Stimulated activated naive CD4-positive, alpha-beta T cell (primary cell): ENCODE results near the gene PCDHB6.
"Not testable (repeated sequence)": the region's sequence is repeated elsewhere in the genome, so short reads cannot be mapped to it uniquely, and the experiment has no call there.

ENCODE experiments used
- DNase-seq, 6 experiments: peaks; one replicate each; lab custom pipeline; 2025; lab: John Stamatoyannopoulos, UW

Gene PCDHB6

DNA sequence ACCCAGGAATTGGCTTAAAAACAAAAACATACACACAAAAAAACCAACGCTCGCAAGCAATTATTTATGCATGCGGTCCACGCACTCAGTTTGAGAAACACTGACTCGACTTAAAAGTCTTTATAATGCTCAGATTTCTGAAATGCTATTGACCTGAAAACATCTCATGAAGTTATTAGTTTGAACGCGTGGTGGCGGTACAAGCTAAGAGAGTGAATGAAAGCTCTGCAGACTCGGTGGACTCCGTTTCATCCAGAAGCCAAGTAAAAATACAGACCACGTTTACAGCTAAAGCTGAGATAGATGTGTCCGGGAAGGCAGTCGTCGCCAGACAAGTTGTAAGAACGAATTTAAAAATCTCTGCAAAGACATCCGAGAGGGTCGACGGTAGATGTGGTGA, at the start of gene PCDHB6:
TSS of gene PCDHB6 (plus strand) at position 246 of the 400 bp plus-strand sequence. CDS start 201 bp downstream, outside the sequence.
- no peak for DNase-seq

DNA sequence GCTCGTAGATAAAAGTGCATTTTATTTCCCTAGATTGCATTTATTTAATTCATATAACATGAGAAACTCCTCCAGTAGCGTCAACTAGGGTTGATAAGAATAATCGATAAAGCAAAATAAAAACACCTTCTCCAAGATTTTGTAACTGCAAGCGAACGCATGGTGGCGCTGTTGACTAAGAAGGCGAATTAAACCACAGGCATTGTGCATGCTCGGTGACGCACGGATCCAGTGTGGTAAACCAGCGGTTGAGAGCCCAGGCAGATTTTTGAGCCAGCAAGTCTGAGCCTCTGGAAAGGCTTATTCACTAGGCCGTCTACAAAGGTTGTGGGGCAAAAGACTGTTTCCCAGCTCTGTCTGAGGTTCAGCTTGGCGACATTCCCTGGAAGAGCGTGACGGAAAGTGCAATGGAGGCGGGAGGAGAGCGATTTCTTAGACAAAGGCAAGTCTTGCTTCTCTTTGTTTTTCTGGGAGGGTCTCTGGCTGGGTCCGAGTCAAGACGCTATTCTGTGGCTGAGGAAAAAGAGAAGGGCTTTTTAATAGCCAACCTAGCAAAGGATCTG, 49.5 kb upstream of the PCDHB6 start, which contains the start of gene PCDHB3:
TSS of gene PCDHB3 (plus strand) at position 231 of the 563 bp plus-strand sequence. CDS start at position 408, 177 bp downstream.
- DNase-seq, result no peak

DNA sequence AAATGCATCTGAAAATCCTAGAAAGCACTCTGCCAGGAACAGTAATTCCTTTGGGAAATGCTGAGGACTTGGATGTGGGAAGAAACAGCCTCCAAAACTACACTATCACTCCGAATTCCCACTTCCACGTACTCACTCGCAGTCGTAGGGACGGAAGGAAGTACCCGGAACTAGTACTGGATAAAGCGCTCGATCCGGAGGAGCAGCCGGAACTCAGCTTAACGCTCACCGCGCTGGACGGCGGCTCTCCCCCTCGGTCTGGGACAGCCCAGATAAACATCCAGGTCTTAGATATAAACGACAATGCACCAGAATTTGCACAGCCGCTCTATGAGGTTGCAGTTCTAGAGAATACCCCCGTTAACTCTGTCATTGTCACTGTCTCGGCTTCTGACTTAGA, 48.8 kb upstream of the PCDHB6 start:
- DNase-seq, result no peak

DNA sequence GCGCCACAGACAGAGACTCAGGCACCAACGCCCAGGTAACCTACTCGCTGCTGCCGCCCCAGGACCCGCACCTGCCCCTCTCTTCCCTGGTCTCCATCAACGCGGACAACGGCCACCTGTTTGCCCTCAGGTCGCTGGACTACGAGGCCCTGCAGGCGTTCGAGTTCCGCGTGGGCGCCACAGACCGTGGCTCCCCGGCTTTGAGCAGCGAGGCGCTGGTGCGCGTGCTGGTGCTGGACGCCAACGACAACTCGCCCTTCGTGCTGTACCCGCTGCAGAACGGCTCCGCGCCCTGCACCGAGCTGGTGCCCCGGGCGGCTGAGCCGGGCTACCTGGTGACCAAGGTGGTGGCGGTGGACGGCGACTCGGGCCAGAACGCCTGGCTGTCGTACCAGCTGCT, 47.8 kb upstream of the PCDHB6 start:
- not testable (repeated sequence) for DNase-seq

DNA sequence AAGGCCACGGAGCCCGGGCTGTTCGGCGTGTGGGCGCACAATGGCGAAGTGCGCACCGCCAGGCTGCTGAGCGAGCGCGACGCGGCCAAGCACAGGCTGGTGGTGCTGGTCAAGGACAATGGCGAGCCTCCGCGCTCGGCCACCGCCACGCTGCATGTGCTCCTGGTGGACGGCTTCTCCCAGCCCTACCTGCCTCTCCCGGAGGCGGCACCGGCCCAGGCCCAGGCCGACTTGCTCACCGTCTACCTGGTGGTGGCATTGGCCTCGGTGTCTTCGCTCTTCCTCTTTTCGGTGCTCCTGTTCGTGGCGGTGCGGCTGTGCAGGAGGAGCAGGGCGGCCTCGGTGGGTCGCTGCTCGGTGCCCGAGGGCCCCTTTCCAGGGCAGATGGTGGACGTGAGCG, 47.4 kb upstream of the PCDHB6 start:
- DNase-seq, result not testable (repeated sequence)

DNA sequence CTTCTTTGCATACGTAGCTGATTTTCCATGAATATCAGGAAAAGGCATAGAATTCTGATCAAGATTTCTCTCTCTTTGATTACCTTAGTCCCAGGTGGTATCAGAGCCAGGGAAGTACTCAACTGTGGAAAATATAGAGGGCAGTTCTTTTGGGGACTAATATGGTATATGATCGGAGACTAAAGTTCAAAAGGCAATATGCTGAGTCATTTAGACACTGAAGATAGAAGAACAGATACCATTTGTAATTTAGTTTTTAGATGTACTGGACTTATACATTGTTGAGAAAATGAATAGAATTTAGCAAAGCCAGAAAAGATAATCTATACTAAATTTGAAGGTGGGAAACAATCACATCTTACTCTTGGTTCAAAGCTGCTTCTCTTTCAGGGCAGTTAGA, 44.5 kb upstream of the PCDHB6 start:
- no peak for DNase-seq

DNA sequence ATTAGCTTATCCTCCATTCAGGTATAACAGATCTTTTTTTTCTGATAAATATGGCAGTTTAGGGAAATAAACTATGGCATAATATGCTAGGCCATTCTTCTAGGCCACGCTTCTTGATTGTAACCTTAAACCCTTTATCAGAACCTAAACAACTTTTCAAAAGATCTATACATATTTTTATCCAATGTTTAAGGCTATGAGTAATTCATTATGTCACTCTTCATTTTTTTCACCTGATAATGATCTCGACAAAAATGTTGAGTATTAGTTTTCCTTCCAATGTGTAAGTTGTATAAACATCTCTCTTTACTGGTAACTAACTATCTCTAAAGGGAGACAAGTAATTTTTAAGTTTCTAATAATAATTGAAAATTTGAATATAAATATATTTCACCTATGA, 30.6 kb upstream of the PCDHB6 start:
- no peak for DNase-seq

DNA sequence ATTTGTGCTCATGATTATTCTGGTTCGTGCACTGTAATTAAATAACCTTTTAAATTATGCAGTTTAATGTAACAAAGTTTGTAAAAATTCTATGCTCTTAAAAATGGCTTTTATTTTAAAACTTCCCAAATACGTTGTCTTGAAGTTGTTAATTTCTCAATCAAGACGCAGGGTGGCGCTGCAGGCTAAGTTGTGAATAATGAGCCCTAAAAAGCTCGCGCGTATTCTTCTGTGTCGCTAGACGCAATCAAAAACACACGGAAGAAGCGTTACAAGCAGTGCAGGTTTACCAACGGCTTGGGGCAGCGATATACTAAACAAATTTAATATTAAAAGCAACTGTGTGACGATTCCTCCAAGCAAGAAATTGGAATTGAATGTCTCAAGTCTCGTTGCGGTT, 28.3 kb upstream of the PCDHB6 start, which contains the start of gene PCDHB4:
TSS of gene PCDHB4 (plus strand) at position 256 of the 400 bp plus-strand sequence. CDS start 181 bp downstream, outside the sequence.
- DNase-seq, result no peak

DNA sequence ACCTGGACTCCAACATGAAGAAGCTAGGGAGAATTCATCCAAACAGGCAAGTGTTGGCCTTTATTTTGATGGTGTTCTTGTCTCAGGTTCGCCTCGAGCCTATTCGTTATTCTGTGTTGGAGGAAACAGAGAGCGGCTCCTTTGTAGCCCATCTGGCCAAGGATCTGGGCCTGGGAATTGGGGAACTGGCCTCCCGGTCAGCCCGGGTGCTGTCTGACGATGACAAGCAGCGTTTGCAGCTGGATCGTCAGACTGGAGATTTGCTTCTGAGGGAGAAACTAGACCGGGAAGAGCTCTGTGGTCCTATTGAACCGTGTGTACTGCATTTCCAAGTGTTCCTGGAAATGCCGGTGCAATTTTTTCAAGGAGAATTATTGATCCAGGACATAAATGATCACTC, 27.9 kb upstream of the PCDHB6 start:
- no peak for DNase-seq

DNA sequence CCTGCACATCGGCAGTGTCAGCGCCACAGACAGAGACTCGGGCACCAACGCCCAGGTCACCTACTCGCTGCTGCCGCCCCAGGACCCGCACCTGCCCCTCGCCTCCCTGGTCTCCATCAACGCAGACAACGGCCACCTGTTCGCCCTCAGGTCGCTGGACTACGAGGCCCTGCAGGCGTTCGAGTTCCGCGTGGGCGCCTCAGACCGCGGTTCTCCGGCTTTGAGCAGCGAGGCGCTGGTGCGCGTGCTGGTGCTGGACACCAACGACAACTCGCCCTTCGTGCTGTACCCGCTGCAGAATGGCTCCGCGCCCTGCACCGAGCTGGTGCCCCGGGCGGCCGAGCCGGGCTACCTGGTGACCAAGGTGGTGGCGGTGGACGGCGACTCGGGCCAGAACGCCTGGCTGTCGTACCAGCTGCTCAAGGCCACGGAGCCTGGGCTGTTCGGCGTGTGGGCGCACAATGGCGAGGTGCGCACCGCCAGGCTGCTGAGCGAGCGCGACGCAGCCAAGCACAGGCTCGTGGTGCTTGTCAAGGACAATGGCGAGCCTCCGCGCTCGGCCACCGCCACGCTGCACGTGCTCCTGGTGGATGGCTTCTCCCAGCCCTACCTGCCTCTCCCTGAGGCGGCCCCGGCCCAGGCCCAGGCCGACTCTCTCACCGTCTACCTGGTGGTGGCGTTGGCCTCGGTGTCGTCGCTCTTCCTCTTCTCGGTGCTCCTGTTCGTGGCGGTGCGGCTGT, 26.3 kb upstream of the PCDHB6 start:
- DNase-seq, result not testable (repeated sequence)

DNA sequence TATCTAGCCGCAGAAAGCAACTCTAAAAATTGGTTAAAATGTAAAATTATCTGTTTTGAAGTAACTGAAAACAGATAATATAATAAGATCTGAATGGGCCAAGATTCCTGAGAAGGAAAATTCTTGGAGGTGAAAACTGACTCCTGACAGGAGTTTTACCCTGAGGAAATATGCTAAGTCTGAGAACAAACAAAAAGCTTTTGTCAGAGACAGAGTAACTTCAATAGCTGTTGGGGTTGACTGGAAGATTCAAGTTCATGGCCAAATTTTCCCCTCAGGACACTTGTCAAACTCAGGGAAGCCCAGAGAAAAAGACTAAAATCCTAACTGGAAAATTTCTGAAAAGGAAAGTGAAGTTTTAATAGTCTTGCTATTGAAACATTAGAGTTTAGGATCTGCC, 22.6 kb upstream of the PCDHB6 start:
- DNase-seq, result no peak

DNA sequence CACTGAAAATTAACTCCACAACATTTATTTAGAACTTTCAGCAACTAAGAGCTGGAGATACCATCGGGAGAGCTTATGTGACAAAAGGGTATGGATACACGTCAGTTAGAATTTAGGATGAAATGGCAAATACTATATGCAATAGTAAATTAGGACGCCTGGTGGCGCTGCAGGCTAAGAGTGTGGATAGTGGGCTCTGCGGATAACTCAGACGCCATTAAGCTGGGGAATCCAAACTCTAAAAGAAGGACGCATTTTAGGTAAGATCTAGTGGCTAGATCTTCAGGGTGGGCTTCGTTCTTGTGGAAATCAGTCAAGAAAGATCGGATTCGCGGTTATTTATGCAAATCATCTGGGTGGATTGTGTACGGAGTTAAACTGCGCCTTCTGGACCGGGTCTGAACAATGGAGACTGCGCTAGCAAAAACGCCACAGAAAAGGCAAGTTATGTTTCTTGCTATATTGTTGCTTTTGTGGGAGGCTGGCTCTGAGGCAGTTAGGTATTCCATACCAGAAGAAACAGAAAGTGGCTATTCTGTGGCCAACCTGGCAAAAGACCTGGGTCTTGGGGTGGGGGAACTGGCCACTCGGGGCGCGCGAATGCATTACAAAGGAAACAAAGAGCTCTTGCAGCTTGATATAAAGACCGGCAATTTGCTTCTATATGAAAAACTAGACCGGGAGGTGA, 14.7 kb upstream of the PCDHB6 start, which contains the start of gene PCDHB5:
TSS of gene PCDHB5 (plus strand) at position 177 of the 688 bp plus-strand sequence. CDS start at position 406, 229 bp downstream.
- peak in 1 of 6 experiments; percentile 10 for DNase-seq

DNA sequence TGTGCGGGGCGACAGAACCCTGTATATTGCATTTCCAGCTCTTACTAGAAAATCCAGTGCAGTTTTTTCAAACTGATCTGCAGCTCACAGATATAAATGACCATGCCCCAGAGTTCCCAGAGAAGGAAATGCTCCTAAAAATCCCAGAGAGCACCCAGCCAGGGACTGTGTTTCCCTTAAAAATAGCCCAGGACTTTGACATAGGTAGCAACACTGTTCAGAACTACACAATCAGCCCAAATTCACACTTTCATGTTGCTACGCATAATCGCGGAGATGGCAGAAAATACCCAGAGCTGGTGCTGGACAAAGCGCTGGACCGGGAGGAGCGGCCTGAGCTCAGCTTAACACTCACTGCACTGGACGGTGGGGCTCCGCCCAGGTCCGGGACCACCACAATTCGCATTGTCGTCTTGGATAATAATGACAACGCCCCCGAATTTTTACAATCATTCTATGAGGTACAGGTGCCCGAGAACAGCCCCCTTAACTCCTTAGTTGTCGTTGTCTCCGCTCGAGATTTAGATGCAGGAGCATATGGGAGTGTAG, 14.1 kb upstream of the PCDHB6 start:
- no peak for DNase-seq

DNA sequence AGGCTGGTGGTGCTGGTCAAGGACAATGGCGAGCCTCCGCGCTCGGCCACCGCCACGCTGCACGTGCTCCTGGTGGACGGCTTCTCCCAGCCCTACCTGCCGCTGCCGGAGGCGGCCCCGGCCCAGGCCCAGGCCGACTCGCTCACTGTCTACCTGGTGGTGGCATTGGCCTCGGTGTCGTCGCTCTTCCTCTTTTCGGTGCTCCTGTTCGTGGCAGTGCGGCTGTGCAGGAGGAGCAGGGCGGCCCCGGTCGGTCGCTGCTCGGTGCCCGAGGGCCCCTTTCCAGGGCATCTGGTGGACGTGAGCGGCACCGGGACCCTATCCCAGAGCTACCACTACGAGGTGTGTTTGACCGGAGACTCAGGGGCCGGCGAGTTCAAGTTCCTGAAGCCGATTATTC, 12.5 kb upstream of the PCDHB6 start:
- not testable (repeated sequence) for DNase-seq

DNA sequence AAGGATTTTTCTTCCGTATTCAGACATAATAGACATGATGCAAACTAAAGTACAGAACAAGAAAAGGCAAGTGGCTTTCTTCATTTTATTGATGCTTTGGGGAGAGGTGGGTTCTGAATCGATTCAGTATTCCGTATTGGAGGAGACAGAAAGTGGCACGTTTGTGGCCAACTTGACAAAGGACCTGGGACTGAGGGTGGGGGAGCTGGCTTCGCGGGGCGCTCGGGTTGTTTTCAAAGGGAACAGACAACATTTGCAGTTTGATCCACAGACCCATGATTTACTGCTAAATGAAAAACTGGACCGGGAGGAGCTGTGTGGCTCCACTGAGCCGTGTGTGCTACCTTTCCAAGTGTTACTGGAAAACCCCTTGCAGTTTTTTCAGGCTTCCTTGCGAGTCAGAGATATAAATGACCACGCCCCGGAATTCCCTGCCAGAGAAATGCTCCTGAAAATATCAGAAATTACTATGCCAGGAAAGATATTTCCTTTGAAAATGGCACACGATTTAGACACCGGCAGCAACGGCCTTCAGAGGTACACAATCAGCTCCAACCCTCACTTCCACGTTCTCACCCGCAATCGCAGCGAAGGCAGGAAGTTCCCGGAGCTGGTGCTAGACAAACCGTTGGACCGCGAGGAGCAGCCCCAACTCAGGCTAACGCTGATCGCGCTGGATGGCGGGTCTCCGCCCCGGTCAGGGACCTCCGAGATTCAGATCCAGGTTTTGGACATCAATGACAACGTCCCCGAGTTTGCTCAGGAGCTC, 551 bp downstream of the PCDHB6 start:
- no peak for DNase-seq

DNA sequence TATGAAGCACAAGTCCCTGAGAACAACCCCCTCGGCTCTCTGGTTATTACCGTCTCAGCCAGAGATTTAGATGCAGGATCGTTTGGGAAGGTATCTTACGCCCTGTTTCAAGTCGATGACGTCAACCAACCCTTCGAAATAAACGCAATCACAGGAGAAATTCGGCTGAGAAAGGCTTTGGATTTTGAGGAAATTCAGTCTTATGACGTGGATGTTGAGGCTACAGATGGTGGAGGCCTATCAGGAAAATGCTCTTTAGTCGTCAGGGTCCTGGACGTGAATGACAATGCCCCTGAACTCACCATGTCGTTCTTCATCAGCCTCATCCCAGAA, 1.1 kb downstream of the PCDHB6 start:
- no peak for DNase-seq

DNA sequence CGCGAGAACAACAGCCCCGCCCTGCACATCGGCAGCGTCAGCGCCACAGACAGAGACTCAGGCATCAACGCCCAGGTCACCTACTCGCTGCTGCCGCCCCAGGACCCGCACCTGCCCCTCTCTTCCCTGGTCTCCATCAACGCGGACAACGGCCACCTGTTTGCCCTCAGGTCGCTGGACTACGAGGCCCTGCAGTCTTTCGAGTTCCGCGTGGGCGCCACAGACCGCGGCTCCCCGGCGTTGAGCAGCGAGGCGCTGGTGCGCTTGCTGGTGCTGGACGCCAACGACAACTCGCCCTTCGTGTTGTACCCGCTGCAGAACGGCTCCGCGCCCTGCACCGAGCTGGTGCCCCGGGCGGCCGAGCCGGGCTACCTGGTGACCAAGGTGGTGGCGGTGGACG, 1.8 kb downstream of the PCDHB6 start:
- DNase-seq, result not testable (repeated sequence)

DNA sequence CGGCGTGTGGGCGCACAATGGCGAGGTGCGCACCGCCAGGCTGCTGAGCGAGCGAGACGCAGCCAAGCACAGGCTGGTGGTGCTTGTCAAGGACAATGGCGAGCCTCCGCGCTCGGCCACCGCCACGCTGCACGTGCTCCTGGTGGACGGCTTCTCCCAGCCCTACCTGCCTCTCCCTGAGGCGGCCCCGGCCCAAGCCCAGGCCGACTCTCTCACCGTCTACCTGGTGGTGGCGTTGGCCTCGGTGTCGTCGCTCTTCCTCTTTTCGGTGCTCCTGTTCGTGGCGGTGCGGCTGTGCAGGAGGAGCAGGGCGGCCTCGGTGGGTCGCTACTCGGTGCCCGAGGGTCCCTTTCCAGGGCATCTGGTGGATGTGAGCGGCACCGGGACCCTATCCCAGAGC, 2.2 kb downstream of the PCDHB6 start:
- DNase-seq, result not testable (repeated sequence)

DNA sequence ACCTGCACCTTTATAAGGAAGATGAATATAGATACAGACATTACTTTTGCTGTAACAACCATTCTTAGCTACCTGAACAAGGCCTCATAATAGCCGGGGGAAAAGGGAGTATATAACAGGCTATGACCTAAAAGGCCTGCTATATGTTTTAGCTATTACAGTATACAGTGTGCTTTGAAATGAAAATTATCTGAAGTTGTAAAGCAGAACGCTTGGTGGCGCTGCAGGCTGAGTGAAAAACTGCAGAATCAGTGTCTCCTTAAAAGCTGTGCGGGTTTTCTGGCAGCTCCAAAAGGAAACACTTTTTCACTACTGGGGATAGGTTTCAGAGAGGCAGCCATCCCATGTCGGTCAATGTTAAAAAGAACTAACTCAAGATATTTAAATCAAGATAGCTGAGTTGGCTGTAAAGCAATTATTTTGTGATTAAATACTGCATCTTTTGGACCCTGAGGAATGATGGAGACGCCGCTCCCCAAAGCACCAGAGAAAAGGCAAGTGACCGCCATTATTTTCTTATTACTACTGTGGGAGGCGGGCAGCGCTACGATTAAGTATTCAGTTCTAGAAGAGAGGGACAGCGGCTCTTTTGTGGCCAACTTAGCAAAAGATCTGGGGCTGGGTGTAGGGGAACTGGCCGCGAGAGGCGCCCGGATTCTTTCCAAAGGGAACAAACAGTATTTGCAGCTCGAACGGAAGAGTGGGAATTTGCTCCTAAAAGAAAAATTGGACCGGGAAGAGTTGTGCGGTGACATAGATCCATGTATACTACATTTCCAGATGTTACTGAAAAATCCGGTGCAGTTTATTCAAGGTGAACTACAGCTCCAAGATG, 5.9 kb downstream of the PCDHB6 start:
- DNase-seq, result no peak

DNA sequence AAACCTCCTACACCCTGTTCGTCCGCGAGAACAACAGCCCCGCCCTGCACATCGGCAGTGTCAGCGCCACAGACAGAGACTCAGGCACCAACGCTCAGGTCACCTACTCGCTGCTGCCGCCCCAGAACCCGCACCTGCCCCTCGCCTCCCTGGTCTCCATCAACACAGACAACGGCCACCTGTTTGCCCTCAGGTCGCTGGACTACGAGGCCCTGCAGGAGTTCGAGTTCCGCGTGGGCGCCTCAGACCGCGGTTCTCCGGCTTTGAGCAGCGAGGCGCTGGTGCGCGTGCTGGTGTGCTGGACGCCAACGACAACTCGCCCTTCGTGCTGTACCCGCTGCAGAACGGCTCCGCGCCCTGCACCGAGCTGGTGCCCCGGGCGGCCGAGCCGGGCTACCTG, 7.5 kb downstream of the PCDHB6 start:
- DNase-seq, result not testable (repeated sequence)

DNA sequence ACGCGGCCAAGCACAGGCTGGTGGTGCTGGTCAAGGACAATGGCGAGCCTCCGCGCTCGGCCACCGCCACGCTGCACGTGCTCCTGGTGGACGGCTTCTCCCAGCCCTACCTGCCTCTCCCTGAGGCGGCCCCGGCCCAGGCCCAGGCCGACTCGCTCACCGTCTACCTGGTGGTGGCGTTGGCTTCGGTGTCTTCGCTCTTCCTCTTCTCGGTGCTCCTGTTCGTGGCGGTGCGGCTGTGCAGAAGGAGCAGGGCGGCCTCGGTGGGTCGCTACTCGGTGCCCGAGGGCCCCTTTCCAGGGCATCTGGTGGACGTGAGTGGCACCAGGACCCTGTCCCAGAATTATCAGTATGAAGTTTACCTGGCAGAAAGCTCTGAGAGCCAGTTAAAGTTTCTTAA, 8.0 kb downstream of the PCDHB6 start:
- DNase-seq, result not testable (repeated sequence)
